Measurements from ENCODE around the gene CUL9. TPM values are rescaled to one million over a fixed set of nuclear protein-coding genes. Genes with fewer than 3 reads are reported as not detected.
A peak's percentile ranks its signal among the peaks of the same experiment; 100 is the strongest.

The CUL9 gene
- total and polyA plus RNA-seq, 2 experiments from 2014 or later = 2.6 to 11.3 TPM

DNA sequence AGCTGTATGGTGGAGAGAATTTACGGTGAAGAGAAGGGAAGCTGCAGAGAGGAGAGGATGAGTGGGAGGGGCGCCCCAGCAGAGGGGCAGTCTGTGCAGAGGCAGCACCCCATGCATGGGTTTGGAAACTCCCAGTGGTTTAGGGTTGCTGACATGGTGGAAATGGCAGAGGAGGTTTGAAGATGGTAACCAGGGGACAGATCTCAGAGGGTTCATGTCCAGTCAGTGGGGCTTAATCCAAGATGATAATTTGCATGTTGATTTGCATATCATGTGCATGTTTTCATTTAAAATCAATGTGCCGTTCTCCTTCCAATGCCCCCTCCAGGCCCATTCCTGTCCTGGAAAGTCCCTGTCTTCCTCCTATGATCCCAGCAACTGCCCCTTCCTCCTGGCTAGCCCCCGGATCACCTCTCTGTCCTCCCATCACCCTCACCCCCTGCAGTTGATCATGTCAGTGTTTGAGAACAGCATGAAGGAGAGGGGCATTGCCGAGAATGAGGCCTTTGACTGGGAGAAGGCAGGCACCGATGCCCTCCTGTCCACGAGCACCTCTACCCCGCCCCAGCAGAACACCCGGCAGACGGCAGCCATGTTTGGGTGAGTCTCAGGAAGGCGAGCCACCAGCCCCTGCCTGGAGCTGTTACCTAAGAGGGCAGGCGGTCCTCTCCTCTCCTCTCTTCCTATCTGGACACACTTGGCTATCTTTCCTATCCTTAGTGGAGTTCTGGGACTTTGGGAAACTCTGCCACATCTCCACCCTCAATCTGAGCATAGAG lies 75.6 kb downstream of the CUL9 start:
- H3K27ac Mint-ChIP-seq = no peak overlapping the region
- TF ChIP-seq POLR2AphosphoS5 (IDR thresholded peaks at IDR 0.05; ENCODE audit: low read depth) = no peak
- TF ChIP-seq, protein P1, sequence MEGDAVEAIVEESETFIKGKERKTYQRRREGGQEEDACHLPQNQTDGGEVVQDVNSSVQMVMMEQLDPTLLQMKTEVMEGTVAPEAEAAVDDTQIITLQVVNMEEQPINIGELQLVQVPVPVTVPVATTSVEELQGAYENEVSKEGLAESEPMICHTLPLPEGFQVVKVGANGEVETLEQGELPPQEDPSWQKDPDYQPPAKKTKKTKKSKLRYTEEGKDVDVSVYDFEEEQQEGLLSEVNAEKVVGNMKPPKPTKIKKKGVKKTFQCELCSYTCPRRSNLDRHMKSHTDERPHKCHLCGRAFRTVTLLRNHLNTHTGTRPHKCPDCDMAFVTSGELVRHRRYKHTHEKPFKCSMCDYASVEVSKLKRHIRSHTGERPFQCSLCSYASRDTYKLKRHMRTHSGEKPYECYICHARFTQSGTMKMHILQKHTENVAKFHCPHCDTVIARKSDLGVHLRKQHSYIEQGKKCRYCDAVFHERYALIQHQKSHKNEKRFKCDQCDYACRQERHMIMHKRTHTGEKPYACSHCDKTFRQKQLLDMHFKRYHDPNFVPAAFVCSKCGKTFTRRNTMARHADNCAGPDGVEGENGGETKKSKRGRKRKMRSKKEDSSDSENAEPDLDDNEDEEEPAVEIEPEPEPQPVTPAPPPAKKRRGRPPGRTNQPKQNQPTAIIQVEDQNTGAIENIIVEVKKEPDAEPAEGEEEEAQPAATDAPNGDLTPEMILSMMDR (conservative IDR thresholded peaks at IDR 0.05; ENCODE audit: low read depth in 2 of 2) = no peak
- no peak for TF ChIP-seq EZH2 (IDR thresholded peaks at IDR 0.05; ENCODE audit: low read depth, unreplicated experiment)
- TF ChIP-seq JUNB (IDR thresholded peaks at IDR 0.05; ENCODE audit: unreplicated experiment) = no peak
- TF ChIP-seq CREB1 (CRISPR knock-in tag; IDR thresholded peaks at IDR 0.05; ENCODE audit: low read depth) = no peak
- TF ChIP-seq ZNF331 (CRISPR knock-in tag; IDR thresholded peaks at IDR 0.05; ENCODE audit: low read depth) = no peak
- TF ChIP-seq NANOG (IDR thresholded peaks at IDR 0.05; ENCODE audit: borderline replicate concordance) = no peak
- no peak for TF ChIP-seq ZNF114 (CRISPR knock-in tag; IDR thresholded peaks at IDR 0.05)
- TF ChIP-seq REST (IDR thresholded peaks at IDR 0.05; ENCODE audit: unreplicated experiment) = no peak
- no peak for TF ChIP-seq STAT1 (IDR thresholded peaks at IDR 0.05; ENCODE audit: unreplicated experiment)
- TF ChIP-seq, protein P2, sequence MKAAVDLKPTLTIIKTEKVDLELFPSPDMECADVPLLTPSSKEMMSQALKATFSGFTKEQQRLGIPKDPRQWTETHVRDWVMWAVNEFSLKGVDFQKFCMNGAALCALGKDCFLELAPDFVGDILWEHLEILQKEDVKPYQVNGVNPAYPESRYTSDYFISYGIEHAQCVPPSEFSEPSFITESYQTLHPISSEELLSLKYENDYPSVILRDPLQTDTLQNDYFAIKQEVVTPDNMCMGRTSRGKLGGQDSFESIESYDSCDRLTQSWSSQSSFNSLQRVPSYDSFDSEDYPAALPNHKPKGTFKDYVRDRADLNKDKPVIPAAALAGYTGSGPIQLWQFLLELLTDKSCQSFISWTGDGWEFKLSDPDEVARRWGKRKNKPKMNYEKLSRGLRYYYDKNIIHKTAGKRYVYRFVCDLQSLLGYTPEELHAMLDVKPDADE (IDR thresholded peaks at IDR 0.05) = no peak
- TF ChIP-seq EZH2phosphoT487 (IDR thresholded peaks at IDR 0.05; ENCODE audit: unreplicated experiment) = no peak
- TF ChIP-seq, protein P3, sequence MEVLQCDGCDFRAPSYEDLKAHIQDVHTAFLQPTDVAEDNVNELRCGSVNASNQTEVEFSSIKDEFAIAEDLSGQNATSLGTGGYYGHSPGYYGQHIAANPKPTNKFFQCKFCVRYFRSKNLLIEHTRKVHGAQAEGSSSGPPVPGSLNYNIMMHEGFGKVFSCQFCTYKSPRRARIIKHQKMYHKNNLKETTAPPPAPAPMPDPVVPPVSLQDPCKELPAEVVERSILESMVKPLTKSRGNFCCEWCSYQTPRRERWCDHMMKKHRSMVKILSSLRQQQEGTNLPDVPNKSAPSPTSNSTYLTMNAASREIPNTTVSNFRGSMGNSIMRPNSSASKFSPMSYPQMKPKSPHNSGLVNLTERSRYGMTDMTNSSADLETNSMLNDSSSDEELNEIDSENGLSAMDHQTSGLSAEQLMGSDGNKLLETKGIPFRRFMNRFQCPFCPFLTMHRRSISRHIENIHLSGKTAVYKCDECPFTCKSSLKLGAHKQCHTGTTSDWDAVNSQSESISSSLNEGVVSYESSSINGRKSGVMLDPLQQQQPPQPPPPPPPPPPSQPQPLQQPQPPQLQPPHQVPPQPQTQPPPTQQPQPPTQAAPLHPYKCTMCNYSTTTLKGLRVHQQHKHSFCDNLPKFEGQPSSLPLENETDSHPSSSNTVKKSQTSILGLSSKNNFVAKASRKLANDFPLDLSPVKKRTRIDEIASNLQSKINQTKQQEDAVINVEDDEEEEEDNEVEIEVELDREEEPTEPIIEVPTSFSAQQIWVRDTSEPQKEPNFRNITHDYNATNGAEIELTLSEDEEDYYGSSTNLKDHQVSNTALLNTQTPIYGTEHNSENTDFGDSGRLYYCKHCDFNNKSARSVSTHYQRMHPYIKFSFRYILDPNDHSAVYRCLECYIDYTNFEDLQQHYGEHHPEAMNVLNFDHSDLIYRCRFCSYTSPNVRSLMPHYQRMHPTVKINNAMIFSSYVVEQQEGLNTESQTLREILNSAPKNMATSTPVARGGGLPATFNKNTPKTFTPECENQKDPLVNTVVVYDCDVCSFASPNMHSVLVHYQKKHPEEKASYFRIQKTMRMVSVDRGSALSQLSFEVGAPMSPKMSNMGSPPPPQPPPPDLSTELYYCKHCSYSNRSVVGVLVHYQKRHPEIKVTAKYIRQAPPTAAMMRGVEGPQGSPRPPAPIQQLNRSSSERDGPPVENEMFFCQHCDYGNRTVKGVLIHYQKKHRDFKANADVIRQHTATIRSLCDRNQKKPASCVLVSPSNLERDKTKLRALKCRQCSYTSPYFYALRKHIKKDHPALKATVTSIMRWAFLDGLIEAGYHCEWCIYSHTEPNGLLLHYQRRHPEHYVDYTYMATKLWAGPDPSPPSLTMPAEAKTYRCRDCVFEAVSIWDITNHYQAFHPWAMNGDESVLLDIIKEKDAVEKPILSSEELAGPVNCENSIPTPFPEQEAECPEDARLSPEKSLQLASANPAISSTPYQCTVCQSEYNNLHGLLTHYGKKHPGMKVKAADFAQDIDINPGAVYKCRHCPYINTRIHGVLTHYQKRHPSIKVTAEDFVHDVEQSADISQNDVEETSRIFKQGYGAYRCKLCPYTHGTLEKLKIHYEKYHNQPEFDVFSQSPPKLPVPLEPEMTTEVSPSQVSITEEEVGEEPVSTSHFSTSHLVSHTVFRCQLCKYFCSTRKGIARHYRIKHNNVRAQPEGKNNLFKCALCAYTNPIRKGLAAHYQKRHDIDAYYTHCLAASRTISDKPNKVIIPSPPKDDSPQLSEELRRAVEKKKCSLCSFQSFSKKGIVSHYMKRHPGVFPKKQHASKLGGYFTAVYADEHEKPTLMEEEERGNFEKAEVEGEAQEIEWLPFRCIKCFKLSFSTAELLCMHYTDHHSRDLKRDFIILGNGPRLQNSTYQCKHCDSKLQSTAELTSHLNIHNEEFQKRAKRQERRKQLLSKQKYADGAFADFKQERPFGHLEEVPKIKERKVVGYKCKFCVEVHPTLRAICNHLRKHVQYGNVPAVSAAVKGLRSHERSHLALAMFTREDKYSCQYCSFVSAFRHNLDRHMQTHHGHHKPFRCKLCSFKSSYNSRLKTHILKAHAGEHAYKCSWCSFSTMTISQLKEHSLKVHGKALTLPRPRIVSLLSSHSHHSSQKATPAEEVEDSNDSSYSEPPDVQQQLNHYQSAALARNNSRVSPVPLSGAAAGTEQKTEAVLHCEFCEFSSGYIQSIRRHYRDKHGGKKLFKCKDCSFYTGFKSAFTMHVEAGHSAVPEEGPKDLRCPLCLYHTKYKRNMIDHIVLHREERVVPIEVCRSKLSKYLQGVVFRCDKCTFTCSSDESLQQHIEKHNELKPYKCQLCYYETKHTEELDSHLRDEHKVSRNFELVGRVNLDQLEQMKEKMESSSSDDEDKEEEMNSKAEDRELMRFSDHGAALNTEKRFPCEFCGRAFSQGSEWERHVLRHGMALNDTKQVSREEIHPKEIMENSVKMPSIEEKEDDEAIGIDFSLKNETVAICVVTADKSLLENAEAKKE (CRISPR knock-in tag; IDR thresholded peaks at IDR 0.05) = no peak

More for the DNA sequence above, 75.6 kb downstream of the CUL9 start:
- H3K4me3 Mint-ChIP-seq = no peak overlapping the region
- H3K27me3 Mint-ChIP-seq (ENCODE audit: insufficient read depth, low read depth, poor library complexity) = peaks cover 18% of the 10 kb centered on the region
- H3K36me3 Mint-ChIP-seq (ENCODE audit: low read depth) = no peaks in the 10 kb centered on the region
- ATAC-seq (no peak; the same call in 1 of the 3 replicates), DNase-seq (ENCODE audit: low spot score) (no peak)
- no peak overlapping the region for H3K4me2 ChIP-seq
- no peaks in the 10 kb centered on the region for H3K27me3 ChIP-seq (ENCODE audit: insufficient read depth)
- H3K4me3 ChIP-seq = no peak overlapping the region
- peaks cover 10% of the 10 kb centered on the region; the same call in 2 of the 3 replicates for H3K4me1 Mint-ChIP-seq
- H4K20me1 ChIP-seq (replicated peaks; ENCODE audit: insufficient read depth) = no peaks in the 10 kb centered on the region
- H3K4me1 ChIP-seq (ENCODE audit: insufficient read depth) = no peaks in the 10 kb centered on the region
- no peaks in the 10 kb centered on the region for H3K79me2 ChIP-seq (replicated peaks; ENCODE audit: insufficient read depth)
- no peaks in the 10 kb centered on the region for H3F3A ChIP-seq (replicated peaks; ENCODE audit: low read depth)
- no peaks in the 10 kb centered on the region for H3K36me3 ChIP-seq (ENCODE audit: insufficient read depth)
- H3K9me2 ChIP-seq (ENCODE audit: insufficient read depth) = no peaks in the 10 kb centered on the region
- no peak overlapping the region for H3K27ac ChIP-seq (ENCODE audit: low read depth)
- no peaks in the 10 kb centered on the region; the same call in 2 of the 3 replicates for H3K9me3 Mint-ChIP-seq
- H2AFZ ChIP-seq = peak overlapping the region; percentile 85
